Urothelium cell line (cell line): ENCODE measurements around the gene GTF3C2.
"Not testable (repeated sequence)": the region's sequence is repeated elsewhere in the genome, so short reads cannot be mapped to it uniquely, and the experiment has no call there.

ENCODE experiments used
- DNase-seq: peaks from one replicate; pipeline ENCODE4 v3.0.0; 2011; ENCODE audit warnings: low spot score, mixed read lengths
- FAIRE-seq: peaks from 2 replicates; lab custom pipeline; 2011; peaks lifted over from hg19 to GRCh38; lab: Jason Lieb, UNC

Gene GTF3C2

GRCh38 chr2:27323596-27324285 is 32.8 kb downstream of the GTF3C2 start:
- no peak for FAIRE-seq
- no peak for DNase-seq

GRCh38 chr2:27322766-27323595 is 33.6 kb downstream of the GTF3C2 start, which contains the start of gene MPV17:
Gene MPV17 (minus strand): TSS chr2:27323097. CDS start chr2:27322517, 580 bp downstream.
- FAIRE-seq (peak; percentile 20), DNase-seq (peak; percentile 98)

- DNase-seq (peak; percentile 20), FAIRE-seq (no peak)
These were observed 34.2 kb downstream of the GTF3C2 start for GRCh38 chr2:27322301-27322765.

- FAIRE-seq: peak; percentile 63
These were observed 35.5 kb downstream of the GTF3C2 start for GRCh38 chr2:27320958-27321543.

GRCh38 chr2:27319839-27320238 is 36.7 kb downstream of the GTF3C2 start:
- not testable (repeated sequence) for DNase-seq, FAIRE-seq

More at GRCh38 chr2:27320958-27321543, 35.5 kb downstream of the GTF3C2 start:
- DNase-seq: peak; percentile 97

GRCh38 chr2:27316655-27317412 is 39.7 kb downstream of the GTF3C2 start:
- FAIRE-seq: no peak

GRCh38 chr2:27315122-27315521 is 41.4 kb downstream of the GTF3C2 start:
- no peak for FAIRE-seq

More at GRCh38 chr2:27316655-27317412, 39.7 kb downstream of the GTF3C2 start:
- no peak for DNase-seq

GRCh38 chr2:27314709-27315108 is 41.9 kb downstream of the GTF3C2 start:
- no peak for DNase-seq
- no peak for FAIRE-seq

More at GRCh38 chr2:27315122-27315521, 41.4 kb downstream of the GTF3C2 start:
- no peak for DNase-seq

GRCh38 chr2:27313882-27314645 is 42.5 kb downstream of the GTF3C2 start:
- FAIRE-seq (no peak), DNase-seq (no peak)

- DNase-seq: no peak
- FAIRE-seq: no peak
These were observed 44.4 kb downstream of the GTF3C2 start for GRCh38 chr2:27312152-27312551.

GRCh38 chr2:27309651-27310050 is 46.9 kb downstream of the GTF3C2 start:
- DNase-seq: no peak
- FAIRE-seq: peak; percentile 83

- DNase-seq (no peak), FAIRE-seq (no peak)
These were observed 48.1 kb downstream of the GTF3C2 start, which contains the start of gene UCN for GRCh38 chr2:27308359-27308881. Gene UCN (minus strand): TSS chr2:27308445. CDS start chr2:27307895, 550 bp downstream.

GRCh38 chr2:27307545-27308358 is 48.8 kb downstream of the GTF3C2 start:
- no peak for FAIRE-seq

GRCh38 chr2:27307287-27307544 is 49.3 kb downstream of the GTF3C2 start:
- DNase-seq (no peak), FAIRE-seq (no peak)

More at GRCh38 chr2:27307545-27308358, 48.8 kb downstream of the GTF3C2 start:
- no peak for DNase-seq

- no peak for DNase-seq
- no peak for FAIRE-seq
These were observed 49.8 kb downstream of the GTF3C2 start for GRCh38 chr2:27306573-27307286.

- DNase-seq: no peak
- no peak for FAIRE-seq
These were observed 50.4 kb downstream of the GTF3C2 start for GRCh38 chr2:27306136-27306535.

GRCh38 chr2:27305516-27305915 is 51.0 kb downstream of the GTF3C2 start:
- no peak for DNase-seq
- no peak for FAIRE-seq
